HepG2 (cell line): ENCODE measurements around the gene NDUFB6. TPM values are rescaled to one million over a fixed set of nuclear protein-coding genes. Genes with fewer than 3 reads are reported as not detected.

ENCODE experiments used
- ARNTL ChIP-seq: sonication (generic); formaldehyde crosslinking; IDR thresholded peaks from 2 replicates; pipeline ENCODE4 v1.4.0; 2020; ENCODE audit warnings: mild to moderate bottlenecking, missing genetic modification reagents
- CREM ChIP-seq, 2 experiments: sonication (generic) in 1 of 2; formaldehyde crosslinking in 1 of 2; IDR thresholded peaks; 2 replicates each; pipeline versions ENCODE4 v1.4.0 to v1.6.1; 2016 to 2020; ENCODE audit warnings: antibody characterized with exemption in 1 of 2, mild to moderate bottlenecking in 1 of 2, missing genetic modification reagents in 1 of 2
- ETV6 ChIP-seq: sonication (generic); formaldehyde crosslinking; conservative IDR thresholded peaks from 2 replicates; pipeline ENCODE4 v1.4.0; 2020; ENCODE audit warnings: missing genetic modification reagents
- HNRNPUL1 ChIP-seq: fragments of 200-400 bp; formaldehyde crosslinking; IDR thresholded peaks from 2 replicates; pipeline ENCODE4 v1.6.1; 2017; ENCODE audit warnings: low read depth, mild to moderate bottlenecking, low read length, moderate library complexity
- HOXA3 ChIP-seq: sonication (generic); formaldehyde crosslinking; IDR thresholded peaks from 2 replicates; pipeline ENCODE4 v1.5.0; 2020; ENCODE audit warnings: missing genetic modification reagents
- ISX ChIP-seq: sonication (generic); formaldehyde crosslinking; conservative IDR thresholded peaks from 2 replicates; pipeline ENCODE4 v1.5.0; 2020; ENCODE audit warnings: missing genetic modification reagents
- MXD4 ChIP-seq: IDR thresholded peaks from 2 replicates; pipeline ENCODE4 v1.6.1; 2016; ENCODE audit warnings: mild to moderate bottlenecking, missing biosample characterization, missing genetic modification reagents
- NFKBIZ ChIP-seq: IDR thresholded peaks from 2 replicates; pipeline ENCODE4 v1.6.1; 2018; ENCODE audit warnings: missing genetic modification reagents, missing compliant biosample characterization
- RXRB ChIP-seq: IDR thresholded peaks from 2 replicates; pipeline ENCODE4 v1.6.1; 2016; ENCODE audit warnings: borderline replicate concordance, missing genetic modification reagents, missing compliant biosample characterization
- SP5 ChIP-seq: IDR thresholded peaks from 2 replicates; pipeline ENCODE4 v1.6.1; 2016; ENCODE audit warnings: low read depth, borderline replicate concordance
- ZBTB1 ChIP-seq: sonication (generic); formaldehyde crosslinking; IDR thresholded peaks from 2 replicates; pipeline ENCODE4 v1.4.0; 2020; ENCODE audit warnings: missing genetic modification reagents, borderline replicate concordance
- ZFAT ChIP-seq: sonication (generic); formaldehyde crosslinking; conservative IDR thresholded peaks from 2 replicates; pipeline ENCODE4 v1.8.1; 2023; ENCODE audit warnings: missing genetic modification reagents, inconsistent platforms
- ZNF17 ChIP-seq: sonication (generic); formaldehyde crosslinking; IDR thresholded peaks from 2 replicates; pipeline ENCODE4 v1.5.0; 2020; ENCODE audit warnings: mild to moderate bottlenecking, missing genetic modification reagents
- polyA plus RNA-seq, 8 experiments: library from polyadenylated mRNA; depleted of rRNA in 3 of 8; stranded (reverse) in 7 of 8; unstranded in 1 of 8; fragments of >200 nt; fragmentation: Illumina TruSeq in 4 of 8; extraction: Trizol in 4 of 8; gene quantifications; 2 replicates each; pipeline versions ENCODE4 v1.2.1 to v1.2.3, GENCODE V29; 2011 to 2016; ENCODE audit warnings: low read depth in 4 of 8, missing spikeins in 1 of 8, mixed read lengths in 1 of 8; ENCODE audit not compliant: insufficient read depth in 1 of 8
- total RNA-seq, 5 experiments: library from RNA; depleted of rRNA; stranded (reverse); fragments of >200 nt; fragmentation: Illumina TruSeq; extraction: Trizol; gene quantifications; 2 replicates each; pipeline ENCODE4 v1.2.3, GENCODE V29; 2016; ENCODE audit warnings: low read depth in 1 of 5
- TF ChIP-seq, protein P1 (sequence below): sonication (generic); IDR thresholded peaks from 2 replicates; pipeline ENCODE4 v1.6.1; 2016; ENCODE audit warnings: low read depth, borderline replicate concordance
- TF ChIP-seq, protein P2 (sequence below): sonication (generic); formaldehyde crosslinking; conservative IDR thresholded peaks from 2 replicates; pipeline ENCODE4 v1.4.0; 2020; ENCODE audit warnings: mild to moderate bottlenecking, missing genetic modification reagents, moderate library complexity
- TF ChIP-seq, protein P3 (sequence below): sonication (generic); formaldehyde crosslinking; IDR thresholded peaks from 2 replicates; pipeline ENCODE4 v1.8.0; 2022; ENCODE audit warnings: missing genetic modification reagents, mild to moderate bottlenecking, moderate library complexity, borderline replicate concordance
- TF ChIP-seq, protein P4 (sequence below): IDR thresholded peaks from 2 replicates; pipeline ENCODE4 v1.6.1; 2016; ENCODE audit warnings: low read depth, missing genetic modification reagents, missing compliant biosample characterization

NDUFB6 gene
- total and polyA plus RNA-seq, 2 of the 13 experiments (the other 11 are each of a cell fraction or from before 2014, with no cell fraction given) = 31.2 to 81.9 TPM

DNA sequence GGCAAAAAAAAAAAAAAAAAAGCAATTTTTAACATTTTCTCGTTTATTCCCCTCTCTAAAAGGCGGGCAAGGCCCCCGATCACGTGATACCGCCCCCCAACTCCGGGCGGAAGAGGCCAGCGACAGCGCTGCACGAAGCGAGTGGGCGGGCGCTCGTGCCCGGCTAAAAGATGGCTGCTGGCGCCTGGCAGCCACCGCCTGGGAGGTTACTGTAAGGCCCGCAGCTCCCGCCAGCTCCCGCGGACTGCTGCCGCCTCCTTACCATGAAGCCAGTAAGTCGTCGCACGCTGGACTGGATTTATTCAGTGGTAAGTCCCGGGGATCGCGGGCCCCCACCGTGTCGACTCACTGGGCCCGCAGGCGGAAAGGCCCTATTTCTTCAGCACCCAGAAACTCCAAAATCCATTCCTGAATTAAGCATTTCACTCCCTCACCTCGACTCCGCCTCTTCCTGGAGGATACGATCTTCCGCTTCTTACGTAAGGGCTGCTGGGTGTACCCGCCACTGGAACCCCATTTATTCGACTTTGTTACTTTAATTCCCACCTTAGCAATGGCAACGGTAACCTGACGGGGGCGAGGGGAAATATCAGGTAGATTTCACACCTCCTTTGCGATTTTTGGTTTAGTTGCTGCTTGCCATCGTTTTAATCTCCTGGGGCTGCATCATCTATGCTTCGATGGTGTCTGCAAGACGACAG lies 20.6 kb downstream of the NDUFB6 start, which contains the start of the genes SMIM27 and TOPORS (continued):
- no peak for TF ChIP-seq ZFAT (CRISPR knock-in tag)
- peak; percentile 65; the same call in 1 of the 2 replicates for TF ChIP-seq MXD4 (CRISPR knock-in tag)
- TF ChIP-seq, protein P1, sequence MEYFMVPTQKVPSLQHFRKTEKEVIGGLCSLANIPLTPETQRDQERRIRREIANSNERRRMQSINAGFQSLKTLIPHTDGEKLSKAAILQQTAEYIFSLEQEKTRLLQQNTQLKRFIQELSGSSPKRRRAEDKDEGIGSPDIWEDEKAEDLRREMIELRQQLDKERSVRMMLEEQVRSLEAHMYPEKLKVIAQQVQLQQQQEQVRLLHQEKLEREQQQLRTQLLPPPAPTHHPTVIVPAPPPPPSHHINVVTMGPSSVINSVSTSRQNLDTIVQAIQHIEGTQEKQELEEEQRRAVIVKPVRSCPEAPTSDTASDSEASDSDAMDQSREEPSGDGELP = no peak
- TF ChIP-seq, protein P2, sequence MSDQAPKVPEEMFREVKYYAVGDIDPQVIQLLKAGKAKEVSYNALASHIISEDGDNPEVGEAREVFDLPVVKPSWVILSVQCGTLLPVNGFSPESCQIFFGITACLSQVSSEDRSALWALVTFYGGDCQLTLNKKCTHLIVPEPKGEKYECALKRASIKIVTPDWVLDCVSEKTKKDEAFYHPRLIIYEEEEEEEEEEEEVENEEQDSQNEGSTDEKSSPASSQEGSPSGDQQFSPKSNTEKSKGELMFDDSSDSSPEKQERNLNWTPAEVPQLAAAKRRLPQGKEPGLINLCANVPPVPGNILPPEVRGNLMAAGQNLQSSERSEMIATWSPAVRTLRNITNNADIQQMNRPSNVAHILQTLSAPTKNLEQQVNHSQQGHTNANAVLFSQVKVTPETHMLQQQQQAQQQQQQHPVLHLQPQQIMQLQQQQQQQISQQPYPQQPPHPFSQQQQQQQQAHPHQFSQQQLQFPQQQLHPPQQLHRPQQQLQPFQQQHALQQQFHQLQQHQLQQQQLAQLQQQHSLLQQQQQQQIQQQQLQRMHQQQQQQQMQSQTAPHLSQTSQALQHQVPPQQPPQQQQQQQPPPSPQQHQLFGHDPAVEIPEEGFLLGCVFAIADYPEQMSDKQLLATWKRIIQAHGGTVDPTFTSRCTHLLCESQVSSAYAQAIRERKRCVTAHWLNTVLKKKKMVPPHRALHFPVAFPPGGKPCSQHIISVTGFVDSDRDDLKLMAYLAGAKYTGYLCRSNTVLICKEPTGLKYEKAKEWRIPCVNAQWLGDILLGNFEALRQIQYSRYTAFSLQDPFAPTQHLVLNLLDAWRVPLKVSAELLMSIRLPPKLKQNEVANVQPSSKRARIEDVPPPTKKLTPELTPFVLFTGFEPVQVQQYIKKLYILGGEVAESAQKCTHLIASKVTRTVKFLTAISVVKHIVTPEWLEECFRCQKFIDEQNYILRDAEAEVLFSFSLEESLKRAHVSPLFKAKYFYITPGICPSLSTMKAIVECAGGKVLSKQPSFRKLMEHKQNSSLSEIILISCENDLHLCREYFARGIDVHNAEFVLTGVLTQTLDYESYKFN (CRISPR knock-in tag) = no peak
- TF ChIP-seq CREM (IDR thresholded peaks at IDR 0.05) = peak; percentile 62
- no peak for TF ChIP-seq CREM (CRISPR knock-in tag; IDR thresholded peaks at IDR 0.05)
- TF ChIP-seq SP5 (CRISPR knock-in tag) = peak; percentile 31; the same call in 1 of the 2 replicates
- TF ChIP-seq ARNTL = peak; percentile 59; the same call in 1 of the 2 replicates
- TF ChIP-seq RXRB (CRISPR knock-in tag) = peak; percentile 60; the same call in 1 of the 2 replicates
- TF ChIP-seq, protein P3, sequence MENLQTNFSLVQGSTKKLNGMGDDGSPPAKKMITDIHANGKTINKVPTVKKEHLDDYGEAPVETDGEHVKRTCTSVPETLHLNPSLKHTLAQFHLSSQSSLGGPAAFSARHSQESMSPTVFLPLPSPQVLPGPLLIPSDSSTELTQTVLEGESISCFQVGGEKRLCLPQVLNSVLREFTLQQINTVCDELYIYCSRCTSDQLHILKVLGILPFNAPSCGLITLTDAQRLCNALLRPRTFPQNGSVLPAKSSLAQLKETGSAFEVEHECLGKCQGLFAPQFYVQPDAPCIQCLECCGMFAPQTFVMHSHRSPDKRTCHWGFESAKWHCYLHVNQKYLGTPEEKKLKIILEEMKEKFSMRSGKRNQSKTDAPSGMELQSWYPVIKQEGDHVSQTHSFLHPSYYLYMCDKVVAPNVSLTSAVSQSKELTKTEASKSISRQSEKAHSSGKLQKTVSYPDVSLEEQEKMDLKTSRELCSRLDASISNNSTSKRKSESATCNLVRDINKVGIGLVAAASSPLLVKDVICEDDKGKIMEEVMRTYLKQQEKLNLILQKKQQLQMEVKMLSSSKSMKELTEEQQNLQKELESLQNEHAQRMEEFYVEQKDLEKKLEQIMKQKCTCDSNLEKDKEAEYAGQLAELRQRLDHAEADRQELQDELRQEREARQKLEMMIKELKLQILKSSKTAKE (CRISPR knock-in tag) = no peak
- no peak for TF ChIP-seq ZBTB1 (CRISPR knock-in tag)
- no peak for TF ChIP-seq ZNF17
- TF ChIP-seq NFKBIZ = peak; percentile 88
- no peak for TF ChIP-seq HNRNPUL1
- TF ChIP-seq ETV6 = peak; percentile 46; the same call in 1 of the 2 replicates
- TF ChIP-seq HOXA3 = peak; percentile 92
- TF ChIP-seq, protein P4, sequence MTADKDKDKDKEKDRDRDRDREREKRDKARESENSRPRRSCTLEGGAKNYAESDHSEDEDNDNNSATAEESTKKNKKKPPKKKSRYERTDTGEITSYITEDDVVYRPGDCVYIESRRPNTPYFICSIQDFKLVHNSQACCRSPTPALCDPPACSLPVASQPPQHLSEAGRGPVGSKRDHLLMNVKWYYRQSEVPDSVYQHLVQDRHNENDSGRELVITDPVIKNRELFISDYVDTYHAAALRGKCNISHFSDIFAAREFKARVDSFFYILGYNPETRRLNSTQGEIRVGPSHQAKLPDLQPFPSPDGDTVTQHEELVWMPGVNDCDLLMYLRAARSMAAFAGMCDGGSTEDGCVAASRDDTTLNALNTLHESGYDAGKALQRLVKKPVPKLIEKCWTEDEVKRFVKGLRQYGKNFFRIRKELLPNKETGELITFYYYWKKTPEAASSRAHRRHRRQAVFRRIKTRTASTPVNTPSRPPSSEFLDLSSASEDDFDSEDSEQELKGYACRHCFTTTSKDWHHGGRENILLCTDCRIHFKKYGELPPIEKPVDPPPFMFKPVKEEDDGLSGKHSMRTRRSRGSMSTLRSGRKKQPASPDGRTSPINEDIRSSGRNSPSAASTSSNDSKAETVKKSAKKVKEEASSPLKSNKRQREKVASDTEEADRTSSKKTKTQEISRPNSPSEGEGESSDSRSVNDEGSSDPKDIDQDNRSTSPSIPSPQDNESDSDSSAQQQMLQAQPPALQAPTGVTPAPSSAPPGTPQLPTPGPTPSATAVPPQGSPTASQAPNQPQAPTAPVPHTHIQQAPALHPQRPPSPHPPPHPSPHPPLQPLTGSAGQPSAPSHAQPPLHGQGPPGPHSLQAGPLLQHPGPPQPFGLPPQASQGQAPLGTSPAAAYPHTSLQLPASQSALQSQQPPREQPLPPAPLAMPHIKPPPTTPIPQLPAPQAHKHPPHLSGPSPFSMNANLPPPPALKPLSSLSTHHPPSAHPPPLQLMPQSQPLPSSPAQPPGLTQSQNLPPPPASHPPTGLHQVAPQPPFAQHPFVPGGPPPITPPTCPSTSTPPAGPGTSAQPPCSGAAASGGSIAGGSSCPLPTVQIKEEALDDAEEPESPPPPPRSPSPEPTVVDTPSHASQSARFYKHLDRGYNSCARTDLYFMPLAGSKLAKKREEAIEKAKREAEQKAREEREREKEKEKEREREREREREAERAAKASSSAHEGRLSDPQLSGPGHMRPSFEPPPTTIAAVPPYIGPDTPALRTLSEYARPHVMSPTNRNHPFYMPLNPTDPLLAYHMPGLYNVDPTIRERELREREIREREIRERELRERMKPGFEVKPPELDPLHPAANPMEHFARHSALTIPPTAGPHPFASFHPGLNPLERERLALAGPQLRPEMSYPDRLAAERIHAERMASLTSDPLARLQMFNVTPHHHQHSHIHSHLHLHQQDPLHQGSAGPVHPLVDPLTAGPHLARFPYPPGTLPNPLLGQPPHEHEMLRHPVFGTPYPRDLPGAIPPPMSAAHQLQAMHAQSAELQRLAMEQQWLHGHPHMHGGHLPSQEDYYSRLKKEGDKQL (CRISPR knock-in tag) = no peak
- no peak for TF ChIP-seq ISX (CRISPR knock-in tag)
